Stimulated activated CD8-positive, alpha-beta memory T cell treated with anti-CD3 and anti-CD28 coated beads, Interleukin-12 subunit alpha, Interleukin-12 subunit beta, amount 100 ng/mL, for 4 hours (primary cell): Measurements from ENCODE around the gene FCN1.

ENCODE experiments used
- DNase-seq: peaks from one replicate; pipeline ENCODE4 v3.0.0-alpha.2; 2020; ENCODE audit warnings: low read depth

Gene FCN1

DNA sequence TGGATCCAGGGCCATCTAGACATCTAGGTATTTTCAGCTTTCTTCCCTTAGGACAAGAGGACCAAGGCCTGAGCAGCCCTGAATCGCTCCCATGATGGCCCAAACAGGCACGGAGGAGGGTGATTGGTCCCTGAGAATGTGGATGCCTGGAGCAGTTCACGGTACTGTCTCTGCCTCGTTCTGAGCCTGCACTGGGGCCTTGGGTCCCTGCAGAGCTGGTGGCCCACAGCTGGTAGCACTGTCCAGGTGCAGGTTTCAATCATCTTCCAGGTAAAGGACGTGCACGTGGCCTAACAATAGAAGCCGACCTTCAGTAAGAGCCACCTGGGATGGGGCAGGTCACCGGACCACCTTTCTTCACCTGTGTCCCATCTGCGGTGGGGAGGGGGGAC is 19.4 kb upstream of the FCN1 start:
- no peak for DNase-seq

DNA sequence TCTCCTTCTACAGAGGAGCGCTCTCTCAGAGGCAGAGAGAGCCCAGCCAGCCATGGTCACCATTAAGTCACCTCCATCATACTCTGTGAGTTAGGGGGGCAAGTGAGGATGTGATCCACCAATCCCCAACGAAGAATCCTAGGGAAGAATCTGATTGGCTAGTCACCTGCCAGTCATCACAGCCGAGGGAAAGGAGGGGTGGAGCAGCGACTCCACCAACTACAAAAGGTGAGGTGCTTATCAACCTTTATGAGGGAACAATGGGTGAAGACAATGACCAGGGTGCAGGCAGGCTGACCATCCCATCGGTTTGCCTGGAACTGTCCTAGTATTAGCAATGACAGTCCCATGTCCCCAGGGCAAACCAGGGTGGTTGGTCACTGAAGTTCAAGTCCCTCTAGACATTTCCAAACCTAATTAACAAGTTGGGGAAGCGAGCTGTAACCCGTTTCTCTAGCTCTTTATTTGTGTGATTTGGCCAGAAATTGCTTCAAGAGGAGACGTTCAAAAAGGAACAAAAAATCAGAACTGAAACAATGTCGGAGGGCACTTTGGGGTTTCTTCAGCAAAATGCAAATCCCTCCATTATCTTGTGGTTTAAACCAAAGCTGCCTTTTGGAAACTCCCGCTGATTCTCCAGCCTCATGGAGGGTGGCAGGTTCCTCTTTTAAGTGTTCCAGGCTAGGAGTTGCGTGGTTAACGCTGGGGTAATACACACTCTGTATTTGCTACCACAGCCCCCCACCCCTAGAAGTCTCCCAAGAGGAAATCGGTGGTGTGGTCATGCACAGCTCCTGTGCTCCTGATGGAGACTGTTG is 18.8 kb upstream of the FCN1 start:
- DNase-seq = no peak

DNA sequence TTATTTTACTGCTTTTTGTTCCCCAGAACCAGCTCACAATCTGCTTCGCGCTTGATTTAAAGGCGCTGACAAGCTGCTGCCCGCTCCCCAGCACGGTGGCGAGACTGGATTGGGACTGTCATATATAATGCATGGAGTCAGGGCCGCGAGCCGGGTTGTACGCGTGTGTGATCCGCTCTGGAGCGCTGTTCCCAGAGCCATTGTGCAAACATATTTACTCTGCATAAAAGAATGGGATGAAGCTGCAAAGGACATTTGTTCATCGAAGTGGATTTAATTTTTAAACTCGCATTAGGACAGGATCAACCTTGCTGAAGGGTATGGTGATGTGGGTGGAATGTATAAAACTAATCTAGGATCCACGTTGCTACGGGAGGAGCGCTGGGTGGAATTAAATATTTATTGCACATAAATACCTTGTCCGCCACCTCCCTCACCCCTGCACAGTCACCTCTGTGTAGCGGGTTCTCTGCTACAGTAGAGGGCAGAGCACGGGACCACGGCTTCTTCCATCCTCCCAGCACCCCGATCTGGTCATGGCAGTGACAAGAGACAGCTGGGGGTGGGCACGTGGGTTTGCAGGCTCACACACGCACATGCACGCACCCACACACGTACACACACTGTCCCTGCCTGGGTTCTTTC is 18.1 kb upstream of the FCN1 start:
- DNase-seq = no peak

DNA sequence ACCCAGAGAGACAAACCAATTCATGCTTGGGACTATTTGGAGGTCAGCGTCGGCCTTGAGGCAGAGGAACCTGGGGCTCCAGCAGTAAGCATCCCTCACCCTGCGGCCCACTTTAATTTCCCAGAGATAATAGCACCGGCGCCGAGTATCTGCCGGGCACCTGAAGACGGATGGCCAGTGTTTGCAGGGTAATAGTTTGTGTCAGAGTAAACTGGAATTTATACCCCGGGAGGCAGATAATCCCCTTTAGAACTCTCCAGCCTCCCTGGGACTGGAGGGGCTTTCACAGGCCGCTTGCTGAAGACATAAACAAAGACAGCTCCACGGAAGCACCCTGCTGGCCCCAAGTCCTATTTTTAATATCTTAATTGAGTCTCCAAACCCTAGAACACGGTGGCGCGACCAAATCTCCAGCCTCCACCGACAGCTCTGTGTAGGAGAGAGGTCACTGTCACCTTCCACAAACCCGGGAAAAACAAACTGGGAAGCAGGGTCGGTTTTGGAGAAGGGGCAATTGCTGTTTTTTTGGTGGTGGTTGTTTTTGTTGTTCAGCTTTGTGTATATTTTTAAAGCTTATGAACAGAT is 17.4 kb upstream of the FCN1 start:
- no peak for DNase-seq

DNA sequence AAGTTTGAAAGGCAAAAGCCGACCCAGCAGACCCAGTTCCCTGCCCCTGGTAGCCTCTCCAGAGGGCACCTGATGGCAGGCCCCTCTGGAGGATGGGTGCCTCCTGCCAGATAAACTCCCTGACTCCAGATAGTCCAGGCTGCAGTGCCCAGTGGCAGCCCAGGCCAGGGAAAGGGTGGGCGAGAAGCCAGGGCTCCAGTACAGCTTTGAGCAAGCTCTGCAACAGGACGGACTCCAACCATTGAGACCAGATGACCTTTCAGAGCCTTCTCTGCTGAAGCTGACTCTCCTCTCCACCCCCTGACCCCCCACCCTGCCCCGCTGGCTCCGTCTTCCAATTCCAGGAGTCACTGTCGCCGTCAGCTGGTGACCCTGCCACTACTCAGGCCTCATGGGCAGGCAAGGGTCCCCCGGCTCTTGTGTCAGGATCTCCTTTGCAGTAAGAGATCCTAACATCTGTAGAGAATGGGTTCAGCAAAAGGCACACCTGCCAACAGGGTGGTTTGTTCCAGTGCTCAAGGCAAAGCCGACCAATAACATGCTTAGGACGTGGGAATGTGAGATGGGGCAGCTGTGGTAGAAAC is 15.5 kb upstream of the FCN1 start:
- no peak for DNase-seq

DNA sequence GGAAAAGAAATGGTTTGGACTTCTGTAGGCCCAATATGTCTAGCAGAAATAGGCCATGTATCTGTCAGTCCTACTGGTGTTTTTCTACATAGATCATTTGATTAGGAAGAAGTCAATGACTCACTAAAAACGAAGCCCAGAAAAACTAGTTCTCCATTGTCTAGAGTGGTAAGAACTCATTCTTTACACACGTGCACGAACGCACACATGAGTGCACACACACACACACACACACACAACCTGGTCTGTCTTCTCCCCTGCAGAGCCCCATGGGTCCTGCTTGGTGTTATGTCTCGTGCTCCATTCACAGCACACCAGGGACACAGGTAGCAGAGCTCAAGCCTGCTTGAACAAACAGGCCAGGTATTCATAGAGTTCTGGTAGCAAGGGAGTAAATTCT is 14.9 kb upstream of the FCN1 start:
- DNase-seq = no peak

DNA sequence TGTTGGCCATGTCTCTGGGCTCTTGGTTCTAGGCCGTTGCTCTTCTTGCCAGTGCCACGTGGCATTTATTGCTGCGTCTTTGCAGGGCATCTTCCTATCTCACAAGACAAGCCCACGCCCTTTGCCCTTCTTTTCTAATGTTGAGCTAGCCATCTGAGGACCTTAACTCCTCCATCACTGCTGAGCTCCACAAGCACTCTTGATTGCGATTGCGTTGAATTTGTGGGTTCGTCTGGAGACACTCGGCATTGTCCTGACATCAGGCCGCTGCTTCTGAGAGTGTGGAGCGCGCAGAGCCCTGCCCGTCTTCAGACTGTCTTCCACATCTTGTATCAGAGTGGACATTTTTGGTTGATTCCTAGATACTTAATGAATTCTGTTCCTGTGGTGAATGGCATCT is 14.5 kb upstream of the FCN1 start:
- no peak for DNase-seq

DNA sequence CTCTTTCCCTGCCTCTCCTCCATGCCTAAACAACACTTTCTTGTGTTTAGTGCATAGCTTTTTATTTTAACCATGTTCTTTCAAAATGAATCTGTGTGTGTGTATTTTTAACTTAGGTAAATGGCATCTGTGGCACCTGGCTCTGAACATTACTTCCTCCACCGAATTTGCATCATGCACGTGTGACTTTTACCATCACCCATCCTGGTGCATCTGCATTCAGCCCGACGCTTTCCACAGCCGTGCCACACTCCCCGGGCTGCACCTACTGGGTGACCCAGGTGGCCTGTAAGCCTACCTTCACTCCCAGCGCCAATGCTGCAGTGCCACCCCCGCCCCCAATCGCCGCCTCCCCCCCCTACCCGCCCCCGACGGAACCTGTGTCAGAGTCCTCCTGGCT is 12.7 kb upstream of the FCN1 start:
- no peak for DNase-seq

DNA sequence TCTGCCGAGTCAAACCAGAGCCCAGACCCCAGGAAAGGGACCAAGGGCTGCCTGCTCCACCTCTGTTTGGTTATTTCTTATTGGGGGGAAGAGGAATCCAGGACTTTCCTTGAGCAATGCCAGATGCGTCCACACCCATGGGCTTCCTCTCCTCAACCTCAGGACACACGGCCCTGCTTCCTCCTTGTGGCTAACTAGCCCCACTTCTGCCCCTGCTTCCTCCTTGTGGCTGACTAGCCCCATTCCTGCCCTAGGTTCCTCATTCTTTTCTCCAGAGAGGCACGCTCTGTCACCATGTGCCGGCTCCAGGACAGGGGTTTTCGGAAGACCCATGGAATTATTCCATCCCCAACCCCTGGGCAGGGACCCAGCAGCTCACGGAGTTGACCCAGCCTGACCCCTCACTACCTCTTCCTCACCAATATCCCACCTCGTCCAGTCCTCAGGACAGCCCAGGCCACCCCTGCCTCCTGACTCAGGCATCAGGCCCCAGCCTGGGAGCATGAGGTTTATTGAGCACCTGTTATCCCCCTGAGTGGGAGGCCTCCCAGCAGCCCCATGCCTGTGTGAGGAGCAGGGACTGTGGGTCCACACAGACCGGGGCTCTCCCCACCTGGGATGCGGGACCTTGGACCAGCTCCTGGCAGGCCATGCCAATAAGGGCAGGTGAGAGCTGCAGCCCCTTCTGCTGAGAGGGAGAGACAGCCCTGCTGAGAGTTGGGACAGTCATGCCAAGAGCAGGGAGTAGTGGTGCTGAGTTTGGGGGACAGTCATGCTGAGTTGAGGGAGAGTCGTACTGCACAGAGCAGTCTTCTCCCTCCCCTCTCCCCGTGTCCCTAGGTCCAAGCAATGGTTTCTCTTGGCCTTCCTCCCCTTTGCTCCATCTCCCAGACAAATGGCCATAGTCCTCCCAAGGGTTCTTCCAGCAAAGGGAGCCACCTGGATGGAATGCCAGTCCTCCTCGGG is 11.8 kb upstream of the FCN1 start:
- DNase-seq = no peak

DNA sequence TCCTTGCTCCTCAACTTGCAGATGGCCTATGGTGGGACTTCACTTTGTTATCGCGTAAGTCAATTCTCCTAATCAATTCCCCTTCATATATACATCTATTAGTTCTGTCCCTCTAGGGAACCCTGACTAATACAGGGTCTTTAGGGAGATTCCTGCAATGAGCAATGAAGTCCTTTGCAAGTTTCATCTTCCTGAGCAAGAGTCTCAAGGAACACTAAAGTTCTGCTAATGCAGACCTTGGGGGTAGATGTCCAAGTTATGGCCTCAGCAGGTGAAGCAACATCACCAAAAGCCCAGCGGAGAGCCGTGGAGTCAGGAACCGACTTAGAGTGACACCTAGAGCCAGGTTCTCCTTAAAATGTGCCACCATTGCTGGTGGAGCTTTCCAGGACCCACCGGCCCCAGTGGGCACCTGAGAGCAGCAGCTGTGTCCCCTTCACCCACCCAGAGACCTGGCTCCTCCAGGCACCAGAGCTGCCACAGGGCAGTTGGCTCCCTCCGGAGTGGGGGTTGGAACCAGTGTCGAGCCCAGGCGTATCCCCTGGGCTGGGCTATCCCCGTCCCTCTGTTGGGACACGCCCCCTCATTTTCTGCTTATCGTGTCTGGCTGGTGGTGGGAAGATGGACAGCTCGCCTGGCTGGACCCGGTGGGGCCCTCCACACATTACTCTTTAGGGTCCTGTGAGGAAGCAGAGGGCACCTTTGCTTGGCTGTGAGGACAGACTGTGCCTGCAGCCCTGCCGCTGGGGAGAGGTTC is 10.9 kb upstream of the FCN1 start:
- DNase-seq = no peak

DNA sequence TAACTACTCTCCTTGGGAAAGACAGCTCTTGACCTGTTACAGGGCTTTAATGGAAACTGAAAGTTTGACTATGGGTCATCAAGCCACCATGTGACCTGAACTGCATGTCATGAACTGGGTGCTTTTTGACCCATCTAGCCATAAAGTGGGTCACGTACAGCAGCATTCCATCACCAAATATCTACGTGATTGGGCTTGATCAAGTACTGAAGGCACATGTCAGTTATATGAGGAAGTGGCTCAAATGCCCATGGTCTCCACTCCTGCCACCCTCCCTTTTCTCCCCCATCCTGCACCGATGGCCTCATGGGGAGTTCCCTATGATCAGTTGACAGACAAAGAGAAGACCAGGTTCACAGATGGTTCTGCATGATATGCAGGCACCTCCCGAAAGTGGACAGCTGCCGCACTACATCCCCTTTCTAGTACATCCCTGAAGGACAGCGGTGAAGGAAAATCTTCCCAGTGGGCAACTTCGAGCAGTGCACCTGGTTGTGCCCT is 7.3 kb upstream of the FCN1 start:
- DNase-seq = no peak

DNA sequence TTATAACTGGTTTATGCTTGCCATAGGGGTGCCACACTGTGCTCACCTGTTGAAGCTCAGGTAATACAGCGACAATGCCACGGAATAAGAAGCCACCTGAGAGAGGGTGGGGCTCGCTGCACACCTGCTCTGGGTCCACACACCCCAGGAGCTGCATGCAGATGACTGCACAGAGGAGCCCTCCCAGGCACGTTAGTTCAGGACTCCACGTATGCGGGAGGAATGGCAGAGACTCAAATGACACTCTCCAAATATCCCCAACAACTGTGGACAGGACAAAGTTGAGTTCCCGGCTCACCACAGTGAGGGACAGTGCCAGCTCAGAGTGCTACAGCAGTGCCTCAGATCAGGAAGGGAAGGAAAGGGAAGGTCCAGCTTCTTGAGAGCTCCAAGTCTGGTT is 5.8 kb upstream of the FCN1 start:
- DNase-seq = no peak

DNA sequence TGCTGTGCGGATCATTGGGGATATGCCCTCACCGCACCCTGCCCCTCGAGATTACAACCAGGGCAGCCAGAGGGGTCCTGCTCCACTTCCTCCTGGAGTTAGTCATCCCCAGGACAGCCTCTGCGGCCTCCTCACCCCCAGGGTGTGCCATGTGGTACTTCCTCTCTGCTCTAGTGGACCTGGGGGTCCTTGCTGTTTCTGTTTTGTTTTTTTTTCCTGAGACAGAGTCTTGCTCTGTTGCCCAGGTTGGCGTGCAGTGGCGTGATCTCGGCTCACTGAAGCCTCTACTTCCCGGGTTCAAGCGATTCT is 5.2 kb upstream of the FCN1 start:
- no peak for DNase-seq

DNA sequence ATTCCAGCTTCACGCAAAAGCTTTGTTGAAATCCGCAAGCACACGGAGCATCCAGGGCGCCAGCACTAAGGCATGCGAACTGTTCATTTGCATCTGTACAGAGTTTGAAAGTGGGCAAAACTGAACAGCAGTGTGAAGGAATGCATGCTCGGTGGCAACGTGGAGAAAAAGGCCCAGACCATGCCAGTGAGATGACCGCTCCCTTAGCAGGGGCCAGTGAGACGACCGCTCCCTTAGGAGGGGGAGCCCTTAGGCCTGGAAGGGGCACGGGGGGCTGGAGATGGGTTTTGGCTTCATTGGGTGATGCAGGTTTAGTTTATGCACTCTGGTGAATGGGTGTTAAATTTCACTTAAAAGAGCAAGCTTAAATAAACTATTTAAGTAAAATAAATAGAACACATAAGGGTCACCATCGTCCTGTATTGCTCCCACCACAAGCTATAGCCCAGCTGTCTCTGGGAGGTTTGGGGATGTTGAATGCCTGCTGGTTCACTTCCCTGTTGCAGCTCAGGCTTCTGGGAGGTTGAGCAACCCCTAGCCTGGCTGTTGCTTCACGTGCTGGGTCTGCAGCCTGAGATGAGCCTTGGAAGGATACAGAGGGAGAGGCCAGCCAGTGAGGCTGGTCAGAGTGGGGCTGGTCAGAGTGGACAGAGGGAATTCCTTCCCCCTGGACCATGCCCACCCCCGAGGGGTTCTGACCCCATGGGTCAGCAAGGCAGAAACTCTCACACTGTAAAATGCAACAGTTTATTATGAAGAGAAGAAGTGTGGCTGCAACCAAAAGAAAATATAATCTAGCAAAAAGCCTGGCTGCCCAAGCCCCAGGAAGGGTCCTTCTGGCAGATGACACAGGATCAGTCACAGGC is 4.6 kb upstream of the FCN1 start:
- no peak for DNase-seq

DNA sequence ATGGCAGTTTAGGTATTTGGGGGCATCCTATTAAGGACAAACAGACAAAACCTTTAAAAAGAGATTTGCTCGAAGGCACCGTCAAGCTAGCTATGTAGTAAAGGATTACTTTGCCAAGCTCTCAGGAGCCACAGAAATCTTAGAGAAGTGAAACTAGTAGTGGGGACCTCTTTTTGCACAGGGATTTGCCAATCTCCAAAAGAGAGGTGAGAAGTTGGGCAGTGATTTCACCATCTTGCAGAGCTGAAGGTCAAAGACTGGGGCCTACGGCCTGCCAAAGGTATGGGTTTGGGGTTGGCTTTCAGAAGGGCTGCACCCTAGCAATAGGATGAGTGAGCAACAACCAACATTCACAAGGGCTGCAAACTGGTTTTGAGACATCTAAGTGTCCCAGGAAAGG is 1.6 kb upstream of the FCN1 start:
- DNase-seq = no peak

DNA sequence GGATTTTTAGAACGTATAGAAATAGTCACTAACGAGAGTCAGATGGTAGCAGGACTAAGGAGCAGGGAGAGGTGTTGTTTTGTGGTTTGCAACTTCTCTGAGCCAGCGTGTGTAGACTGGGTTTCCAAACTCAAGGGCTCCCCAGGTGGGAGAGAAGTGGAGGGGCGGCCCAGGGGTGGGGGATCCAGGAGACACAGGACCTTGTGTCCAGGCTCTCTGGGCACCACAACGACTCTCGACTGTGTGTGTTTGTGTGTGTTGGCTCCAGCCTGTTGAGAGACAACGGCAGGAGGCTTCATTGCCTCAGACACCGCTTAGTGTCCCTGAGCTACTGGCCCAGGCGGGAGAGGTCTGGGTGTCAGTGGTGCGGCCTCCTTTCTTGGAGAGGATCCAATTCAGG is 934 bp upstream of the FCN1 start:
- DNase-seq = no peak

DNA sequence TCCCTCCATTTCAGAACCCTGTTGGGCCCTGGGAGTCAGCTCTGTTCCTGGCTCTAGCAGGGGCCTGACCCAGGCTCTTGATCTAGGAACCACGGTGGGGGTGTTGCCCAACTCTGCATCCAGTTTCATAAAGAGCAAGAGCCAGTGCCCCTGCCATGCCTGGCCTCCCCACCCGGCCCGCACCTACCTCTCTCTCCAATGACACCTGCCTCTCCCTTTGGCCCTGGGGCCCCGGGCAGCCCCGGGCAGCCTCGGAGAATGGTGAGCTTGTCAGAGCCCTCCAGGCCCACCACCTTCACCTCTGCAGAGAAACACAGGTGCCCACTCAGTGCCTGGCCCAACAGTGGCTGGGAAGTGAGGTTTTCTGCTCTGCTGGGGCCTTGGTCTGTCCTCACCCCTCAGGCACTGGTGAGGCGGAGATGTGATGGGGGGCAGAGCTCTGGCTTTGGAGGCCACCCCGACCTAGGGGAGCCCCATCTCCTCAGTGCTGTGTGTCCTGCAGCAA is 1.5 kb downstream of the FCN1 start:
- DNase-seq = no peak

DNA sequence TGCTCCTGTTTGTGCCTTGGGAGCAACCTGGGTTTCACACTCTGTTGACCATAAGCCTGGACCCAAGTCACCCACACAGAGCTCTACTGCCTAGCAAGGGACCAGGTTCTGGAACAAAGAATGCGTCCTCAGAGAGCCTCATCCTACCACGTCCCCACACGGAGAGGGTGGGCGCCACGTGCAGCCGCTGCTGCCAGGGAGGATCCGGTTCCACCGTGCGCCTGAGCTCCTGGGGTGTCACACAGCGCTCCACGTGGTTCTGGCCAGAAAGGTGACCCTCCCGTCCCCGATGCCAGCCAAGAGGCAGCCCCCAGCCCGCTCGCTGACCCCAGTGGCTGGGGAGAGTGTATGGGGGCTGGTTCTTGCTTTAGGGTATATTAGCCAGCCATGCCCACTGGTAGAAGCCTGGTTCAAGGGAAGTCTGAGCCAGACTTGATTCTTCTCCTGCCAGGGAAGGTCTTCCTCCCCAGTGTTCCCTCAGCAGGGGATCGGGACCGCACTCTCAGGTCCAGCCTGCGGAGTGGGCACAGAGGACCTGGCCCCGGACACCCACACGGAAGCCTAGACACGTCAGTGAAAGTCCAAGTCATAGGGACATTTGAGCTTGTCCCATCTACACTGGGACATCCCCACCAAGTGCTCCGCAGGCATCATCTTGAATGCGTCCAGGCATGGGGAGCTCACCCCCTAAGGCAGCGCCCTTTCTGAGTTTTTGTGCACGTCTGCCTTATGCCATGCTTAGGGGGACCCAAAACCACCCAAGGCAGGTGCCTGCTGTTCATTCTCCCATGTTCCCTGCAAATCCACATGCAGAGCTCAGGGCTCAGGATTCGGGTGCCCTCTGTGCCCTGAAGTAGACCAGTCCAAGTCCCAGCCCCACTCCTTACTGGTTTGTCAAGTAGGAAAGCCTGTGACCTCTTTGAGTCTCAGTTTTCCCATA is 2.4 kb downstream of the FCN1 start:
- no peak for DNase-seq

DNA sequence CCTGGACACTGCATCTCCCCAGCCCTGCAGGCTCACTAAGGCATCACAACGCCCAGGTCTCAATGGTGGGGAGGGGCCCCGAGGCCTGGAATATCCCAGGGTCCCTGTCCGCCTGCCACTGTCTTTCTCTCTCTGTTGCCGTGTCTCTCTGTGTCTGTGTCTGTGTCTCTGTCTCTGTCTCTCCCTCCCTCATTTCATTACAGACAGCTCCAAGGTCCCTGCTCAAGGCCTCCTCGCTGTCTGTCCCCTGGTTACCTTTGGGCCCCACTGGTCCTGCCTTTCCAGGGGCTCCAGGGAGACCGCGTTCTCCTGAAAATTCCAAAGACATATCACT is 3.2 kb downstream of the FCN1 start:
- no peak for DNase-seq
